Measurements from ENCODE around the gene RPH3AL.
"Not testable (repeated sequence)": the region's sequence is repeated elsewhere in the genome, so short reads cannot be mapped to it uniquely, and the experiment has no call there.

Gene RPH3AL

GRCh38 chr17:178292-179065, 174.1 kb downstream of the RPH3AL start:
- no peak for DNase-seq (ENCODE audit: low read depth)

- DNase-seq (ENCODE audit: low read depth) = no peak
These were observed 174.8 kb downstream of the RPH3AL start for GRCh38 chr17:177762-178161.

GRCh38 chr17:177155-177554, 175.5 kb downstream of the RPH3AL start:
- no peak for DNase-seq (ENCODE audit: low read depth)

- DNase-seq (ENCODE audit: low read depth) = no peak
These were observed 179.3 kb downstream of the RPH3AL start for GRCh38 chr17:173166-173911.

- no peak for DNase-seq (ENCODE audit: low read depth)
These were observed 180.2 kb downstream of the RPH3AL start for GRCh38 chr17:172401-172800.

- no peak for DNase-seq (ENCODE audit: low read depth)
These were observed 180.7 kb downstream of the RPH3AL start for GRCh38 chr17:171871-172270.

GRCh38 chr17:170130-170670, 182.4 kb downstream of the RPH3AL start:
- DNase-seq (ENCODE audit: low read depth) = no peak

GRCh38 chr17:168614-169013, 184.0 kb downstream of the RPH3AL start:
- DNase-seq (ENCODE audit: low read depth) = not testable (repeated sequence)

- DNase-seq (ENCODE audit: low read depth) = no peak
These were observed 186.7 kb downstream of the RPH3AL start for GRCh38 chr17:165939-166338.

- no peak for DNase-seq (ENCODE audit: low read depth)
These were observed 188.0 kb downstream of the RPH3AL start for GRCh38 chr17:164303-165235.

- DNase-seq (ENCODE audit: low read depth) = no peak
These were observed 189.0 kb downstream of the RPH3AL start for GRCh38 chr17:163514-164098.

GRCh38 chr17:162689-163088, 189.9 kb downstream of the RPH3AL start:
- DNase-seq (ENCODE audit: low read depth) = no peak

Data from stimulated activated CD8-positive, alpha-beta memory T cell treated with anti-CD3 and anti-CD28 coated beads, Interleukin-7, amount 100 ng/mL, for 24 hours (primary cell).